Measurements from ENCODE around the gene PPIL6.
"Not testable (repeated sequence)": the region's sequence is repeated elsewhere in the genome, so short reads cannot be mapped to it uniquely, and the experiment has no call there.

The PPIL6 gene

GRCh38 chr6:109393157-109393885 is 47.1 kb downstream of the PPIL6 start:
- DNase-seq = no peak

GRCh38 chr6:109389650-109390274 is 50.7 kb downstream of the PPIL6 start:
- no peak for DNase-seq

- DNase-seq = no peak
Observed at GRCh38 chr6:109388265-109388664, 52.2 kb downstream of the PPIL6 start.

GRCh38 chr6:109383438-109383940 is 56.9 kb downstream of the PPIL6 start:
- DNase-seq = no peak

GRCh38 chr6:109382576-109383437 is 57.6 kb downstream of the PPIL6 start:
- DNase-seq = peak; percentile 84 to 91

GRCh38 chr6:109381747-109382575 is 58.5 kb downstream of the PPIL6 start, which contains the start of gene CD164:
CD164 (minus strand) TSS chr6:109382467; CDS start chr6:109382378, 89 bp downstream.
- DNase-seq = peak; percentile 87 to 94

GRCh38 chr6:109381061-109381746 is 59.2 kb downstream of the PPIL6 start:
- DNase-seq = no peak

- no peak for DNase-seq
Observed at GRCh38 chr6:109379711-109380110, 60.7 kb downstream of the PPIL6 start.

GRCh38 chr6:109377717-109378116 is 62.7 kb downstream of the PPIL6 start:
- DNase-seq = no peak

GRCh38 chr6:109374326-109374892 is 66.0 kb downstream of the PPIL6 start:
- no peak for DNase-seq

GRCh38 chr6:109373762-109374161 is 66.7 kb downstream of the PPIL6 start:
- DNase-seq = no peak

GRCh38 chr6:109373331-109373730 is 67.1 kb downstream of the PPIL6 start:
- no peak for DNase-seq

GRCh38 chr6:109372130-109372529 is 68.3 kb downstream of the PPIL6 start:
- DNase-seq = no peak

GRCh38 chr6:109370792-109371191 is 69.6 kb downstream of the PPIL6 start:
- DNase-seq = no peak

GRCh38 chr6:109370336-109370735 is 70.1 kb downstream of the PPIL6 start:
- no peak for DNase-seq

- no peak for DNase-seq
Observed at GRCh38 chr6:109369728-109370127, 70.7 kb downstream of the PPIL6 start.

GRCh38 chr6:109364382-109365078 is 75.9 kb downstream of the PPIL6 start:
- not testable (repeated sequence) for DNase-seq

- no peak for DNase-seq
Observed at GRCh38 chr6:109363753-109364152, 76.7 kb downstream of the PPIL6 start.

- DNase-seq = no peak
Observed at GRCh38 chr6:109362102-109362884, 78.1 kb downstream of the PPIL6 start.

GRCh38 chr6:109360791-109361190 is 79.6 kb downstream of the PPIL6 start:
- DNase-seq = no peak

All from NCI-H446 (cell line).